ENCODE data around the gene DKK3. TPM values are rescaled to one million over a fixed set of nuclear protein-coding genes. Genes with fewer than 3 reads are reported as not detected.

DKK3 gene
- total RNA-seq, 1 donor = 94.3 TPM

GRCh38 chr11:11982461-11982860 is 26.0 kb downstream of the DKK3 start:
- TF ChIP-seq, protein P1, sequence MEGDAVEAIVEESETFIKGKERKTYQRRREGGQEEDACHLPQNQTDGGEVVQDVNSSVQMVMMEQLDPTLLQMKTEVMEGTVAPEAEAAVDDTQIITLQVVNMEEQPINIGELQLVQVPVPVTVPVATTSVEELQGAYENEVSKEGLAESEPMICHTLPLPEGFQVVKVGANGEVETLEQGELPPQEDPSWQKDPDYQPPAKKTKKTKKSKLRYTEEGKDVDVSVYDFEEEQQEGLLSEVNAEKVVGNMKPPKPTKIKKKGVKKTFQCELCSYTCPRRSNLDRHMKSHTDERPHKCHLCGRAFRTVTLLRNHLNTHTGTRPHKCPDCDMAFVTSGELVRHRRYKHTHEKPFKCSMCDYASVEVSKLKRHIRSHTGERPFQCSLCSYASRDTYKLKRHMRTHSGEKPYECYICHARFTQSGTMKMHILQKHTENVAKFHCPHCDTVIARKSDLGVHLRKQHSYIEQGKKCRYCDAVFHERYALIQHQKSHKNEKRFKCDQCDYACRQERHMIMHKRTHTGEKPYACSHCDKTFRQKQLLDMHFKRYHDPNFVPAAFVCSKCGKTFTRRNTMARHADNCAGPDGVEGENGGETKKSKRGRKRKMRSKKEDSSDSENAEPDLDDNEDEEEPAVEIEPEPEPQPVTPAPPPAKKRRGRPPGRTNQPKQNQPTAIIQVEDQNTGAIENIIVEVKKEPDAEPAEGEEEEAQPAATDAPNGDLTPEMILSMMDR (IDR thresholded peaks at IDR 0.05; ENCODE audit: insufficient read depth, low read length) = no peak

GRCh38 chr11:11981840-11982239 is 26.6 kb downstream of the DKK3 start:
- no peak overlapping the region for H3K4me3 ChIP-seq (ENCODE audit: low read depth, low read length)
- TF ChIP-seq, protein P1 (IDR thresholded peaks at IDR 0.05; ENCODE audit: insufficient read depth, low read length) = no peak
- DNase-seq (ENCODE audit: low read depth) = no peak

More at GRCh38 chr11:11982461-11982860, 26.0 kb downstream of the DKK3 start:
- no peak for DNase-seq (ENCODE audit: low read depth)
- no peak overlapping the region for H3K4me3 ChIP-seq (ENCODE audit: low read depth, low read length)

DNA sequence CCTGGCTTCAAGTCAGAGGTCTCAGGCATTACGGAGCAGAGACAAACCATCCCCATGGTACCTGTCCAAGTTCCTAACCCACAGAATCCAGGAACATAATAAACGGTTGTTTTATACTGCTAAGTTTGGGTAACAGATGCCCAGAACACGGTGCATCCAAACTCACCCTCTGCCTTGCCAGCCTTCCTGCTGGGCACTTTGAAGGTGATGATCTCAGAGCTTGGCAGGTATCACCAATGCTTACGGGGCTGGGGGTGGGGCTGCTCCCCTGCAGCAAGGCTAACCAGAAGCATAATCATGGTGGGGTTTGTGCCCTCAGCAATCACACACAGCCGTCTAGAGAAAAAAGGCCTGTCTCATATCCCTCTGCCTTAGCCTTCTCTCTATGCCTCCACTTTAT is 27.1 kb downstream of the DKK3 start:
- H3K4me3 ChIP-seq (ENCODE audit: low read depth, low read length) = no peak overlapping the region
- TF ChIP-seq, protein P1 (IDR thresholded peaks at IDR 0.05; ENCODE audit: insufficient read depth, low read length) = no peak
- no peak for DNase-seq (ENCODE audit: low read depth)

- DNase-seq (ENCODE audit: low read depth) = no peak
- TF ChIP-seq, protein P1 (IDR thresholded peaks at IDR 0.05; ENCODE audit: insufficient read depth, low read length) = no peak
- H3K4me3 ChIP-seq (ENCODE audit: low read depth, low read length) = no peak overlapping the region
Measured at GRCh38 chr11:11980841-11981308, 27.6 kb downstream of the DKK3 start.

DNA sequence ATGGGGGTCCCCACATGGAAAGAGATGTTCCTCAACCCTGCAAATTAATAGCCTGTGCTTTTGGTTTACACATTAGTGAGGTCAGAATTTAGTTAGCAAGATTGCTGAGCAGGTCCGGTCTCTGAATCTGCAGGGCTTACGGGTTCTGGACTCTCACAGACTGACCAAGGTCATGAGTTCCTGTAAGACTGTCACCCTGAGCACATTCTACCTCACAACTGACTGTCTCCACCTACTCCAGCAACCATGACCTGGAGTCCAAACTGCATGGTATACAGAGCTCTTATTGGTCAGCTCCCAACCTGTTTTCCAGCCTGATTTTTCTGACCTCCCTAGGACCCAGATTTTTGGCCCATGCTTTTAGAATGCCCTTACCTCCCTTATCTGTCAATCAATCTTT is 28.2 kb downstream of the DKK3 start:
- DNase-seq (ENCODE audit: low read depth) = no peak

GRCh38 chr11:11979488-11980117 is 28.8 kb downstream of the DKK3 start:
- DNase-seq (ENCODE audit: low read depth) = peak; percentile 52
- no peak overlapping the region for H3K4me3 ChIP-seq (ENCODE audit: low read depth, low read length)
- TF ChIP-seq, protein P1 (IDR thresholded peaks at IDR 0.05; ENCODE audit: insufficient read depth, low read length) = no peak

More for the DNA sequence above, 28.2 kb downstream of the DKK3 start:
- TF ChIP-seq, protein P1 (IDR thresholded peaks at IDR 0.05; ENCODE audit: insufficient read depth, low read length) = no peak
- H3K4me3 ChIP-seq (ENCODE audit: low read depth, low read length) = no peak overlapping the region

Measured in fibroblast of the aortic adventitia (primary cell).